DOHH2 (cell line): ENCODE measurements around the gene PRR18.
A peak's percentile ranks its signal among the peaks of the same experiment; 100 is the strongest.

ENCODE experiments used
- H3F3A ChIP-seq: fragments of 200-600 bp; sonication (generic), shearing (Covaris generic); 2 replicates; pipeline ENCODE4 v1.6.0; 2016; ENCODE audit warnings: antibody characterized with exemption, mild to moderate bottlenecking; ENCODE audit not compliant: control insufficient read depth, insufficient read depth
- H3K27ac ChIP-seq: fragments of 200-600 bp; sonication (generic); 2 replicates; pipeline ENCODE4 v1.5.1; 2014; ENCODE audit warnings: low read depth, mild to moderate bottlenecking, low read length, moderate library complexity
- H3K27me3 ChIP-seq: fragments of 200-600 bp; sonication (generic); 2 replicates; pipeline ENCODE4 v1.6.1; 2014; ENCODE audit warnings: mild to moderate bottlenecking, low read length, mixed read lengths; ENCODE audit not compliant: control insufficient read depth
- H3K36me3 ChIP-seq: fragments of 200-600 bp; sonication (generic); 2 replicates; pipeline ENCODE4 v1.6.1; 2014; ENCODE audit warnings: mild to moderate bottlenecking, low read length, moderate library complexity, mixed read lengths; ENCODE audit not compliant: control insufficient read depth
- H3K4me1 ChIP-seq: fragments of 200-600 bp; sonication (generic); 2 replicates; pipeline ENCODE4 v1.6.1; 2014; ENCODE audit warnings: mild to moderate bottlenecking, low read length, mixed read lengths; ENCODE audit not compliant: control insufficient read depth
- H3K4me2 ChIP-seq: fragments of 200-600 bp; sonication (generic); 2 replicates; pipeline ENCODE4 v1.6.0; 2014; ENCODE audit warnings: mild to moderate bottlenecking, low read length, moderate library complexity
- H3K4me3 ChIP-seq: fragments of 200-600 bp; sonication (generic); 2 replicates; pipeline ENCODE4 v1.5.1; 2014; ENCODE audit warnings: mild to moderate bottlenecking, low read length, mixed read lengths
- H3K79me2 ChIP-seq: fragments of 200-600 bp; sonication (generic); 2 replicates; pipeline ENCODE4 v1.6.1; 2014; ENCODE audit warnings: mild to moderate bottlenecking, low read length, mixed read lengths; ENCODE audit not compliant: control insufficient read depth
- H3K9me2 ChIP-seq: fragments of 200-600 bp; sonication (generic); replicated peaks from 2 replicates; pipeline ENCODE4 v1.6.1; 2014; ENCODE audit warnings: mild to moderate bottlenecking, low read length, mixed read lengths; ENCODE audit not compliant: control insufficient read depth
- H3K9me3 ChIP-seq: fragments of 200-600 bp; sonication (generic); 2 replicates; pipeline ENCODE4 v1.6.1; 2014; ENCODE audit warnings: antibody characterized with exemption, low read length, mixed read lengths; ENCODE audit not compliant: control insufficient read depth, insufficient read depth
- H4K20me1 ChIP-seq: fragments of 200-600 bp; sonication (generic); 2 replicates; pipeline ENCODE4 v1.6.0; 2014; ENCODE audit warnings: low read depth, mild to moderate bottlenecking, antibody characterized with exemption, low read length, moderate library complexity; ENCODE audit not compliant: control insufficient read depth, insufficient read depth
- CTCF ChIP-seq: fragments of 200-600 bp; sonication (generic); IDR thresholded peaks from one replicate; pipeline ENCODE4 v1.5.1; 2014; ENCODE audit warnings: antibody characterized with exemption, mild to moderate bottlenecking, low read depth, low read length; ENCODE audit not compliant: poor library complexity, severe bottlenecking
- EZH2phosphoT487 ChIP-seq: fragments of 200-600 bp; sonication (generic); IDR thresholded peaks from 2 replicates; pipeline ENCODE4 v1.6.1; 2017; ENCODE audit warnings: borderline replicate concordance, mild to moderate bottlenecking, antibody characterized with exemption, low read length, moderate library complexity, mixed read lengths

PRR18 gene

GRCh38 chr6:166308033-166308768, at the start of gene PRR18:
PRR18 (minus strand) TSS chr6:166308392; CDS start chr6:166308142, 250 bp downstream.
- H4K20me1 ChIP-seq = no peaks in the 10 kb centered on the region
- H3K36me3 ChIP-seq = no peaks in the 10 kb centered on the region
- H3K9me3 ChIP-seq = no peaks in the 10 kb centered on the region
- peak within 1 kb of the TSS; percentile 67 for H3K4me3 ChIP-seq
- peaks cover 24% of the 10 kb centered on the region for H3K27me3 ChIP-seq
- H3K79me2 ChIP-seq = no peaks in the 10 kb centered on the region
- peak within 1 kb of the TSS; percentile 76 for H3K4me2 ChIP-seq
- TF ChIP-seq CTCF = no peak
- peak; percentile 51 for TF ChIP-seq EZH2phosphoT487
- 0 out of 2 replicates have a peak, but pooled peaks cover 2% of the 10 kb centered on the region for H3F3A ChIP-seq
- H3K4me1 ChIP-seq = peaks cover 15% of the 10 kb centered on the region
- no peaks in the 10 kb centered on the region for H3K9me2 ChIP-seq
- no peak within 1 kb of the TSS for H3K27ac ChIP-seq

GRCh38 chr6:166355552-166355951, 47.4 kb upstream of the PRR18 start:
- Histone ChIP-seq H3K27me3 (no peaks in the 10 kb centered on the region), H3K9me3 (peaks cover 6% of the 10 kb centered on the region; the same call in 1 of the 2 replicates), H3K4me3 (no peak overlapping the region), H3K27ac (no peak overlapping the region), H3F3A (peaks cover 2% of the 10 kb centered on the region; the same call in 1 of the 2 replicates), H4K20me1 (no peaks in the 10 kb centered on the region), H3K4me2 (peak overlapping the region; percentile 42), H3K4me1 (peaks cover 43% of the 10 kb centered on the region), H3K36me3 (no peaks in the 10 kb centered on the region; the same call in 1 of the 2 replicates), H3K9me2 (no peaks in the 10 kb centered on the region), H3K79me2 (no peaks in the 10 kb centered on the region)
- no peak for TF ChIP-seq CTCF
- no peak for TF ChIP-seq EZH2phosphoT487

GRCh38 chr6:166354965-166355364, 46.8 kb upstream of the PRR18 start:
- peaks cover 2% of the 10 kb centered on the region; the same call in 1 of the 2 replicates for H3F3A ChIP-seq
- no peak for TF ChIP-seq EZH2phosphoT487
- no peak for TF ChIP-seq CTCF
- no peaks in the 10 kb centered on the region for H4K20me1 ChIP-seq
- H3K4me3 ChIP-seq = no peak overlapping the region
- peaks cover 6% of the 10 kb centered on the region; the same call in 1 of the 2 replicates for H3K9me3 ChIP-seq
- peaks cover 43% of the 10 kb centered on the region for H3K4me1 ChIP-seq
- H3K27me3 ChIP-seq = no peaks in the 10 kb centered on the region
- no peak overlapping the region for H3K27ac ChIP-seq
- H3K4me2 ChIP-seq = no peak overlapping the region
- no peaks in the 10 kb centered on the region; the same call in 1 of the 2 replicates for H3K36me3 ChIP-seq
- no peaks in the 10 kb centered on the region for H3K9me2 ChIP-seq
- H3K79me2 ChIP-seq = no peaks in the 10 kb centered on the region
